ENCODE measurements around the gene KRT35.
"Not testable (repeated sequence)": the region's sequence is repeated elsewhere in the genome, so short reads cannot be mapped to it uniquely, and the experiment has no call there.

The KRT35 gene

DNA sequence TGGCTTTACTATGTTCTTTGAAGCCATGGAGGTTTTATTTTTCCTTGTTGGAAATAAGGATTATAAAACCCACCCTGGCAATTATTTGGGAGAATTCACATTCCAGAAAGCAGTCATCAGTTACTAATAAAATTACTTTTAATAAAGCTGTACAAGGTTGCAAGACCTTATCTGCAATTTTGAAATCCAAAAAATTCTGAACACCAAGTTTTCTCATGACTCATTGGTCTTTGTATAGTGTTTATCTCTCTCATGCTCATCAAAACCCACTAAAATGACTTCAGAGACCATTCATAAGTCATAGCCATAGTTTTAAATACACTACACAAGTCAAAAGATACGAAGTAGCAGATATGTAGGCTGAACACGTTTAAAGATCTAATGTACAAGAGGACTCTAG, 34.1 kb downstream of the KRT35 start:
- no peaks in the 10 kb centered on the region; the same call in 1 of the 2 replicates for H3K9me3 ChIP-seq (ENCODE audit: insufficient read depth, low read depth, low read length)
- no peaks in the 10 kb centered on the region for H3K36me3 ChIP-seq (ENCODE audit: insufficient read depth, low read depth, low read length)
- H3K4me3 ChIP-seq (ENCODE audit: low read length): no peak overlapping the region
- H3K27me3 ChIP-seq (ENCODE audit: insufficient read depth, low read length): no peaks in the 10 kb centered on the region
- H3K9ac ChIP-seq (ENCODE audit: low read depth, low read length): no peak overlapping the region
- no peak overlapping the region for H3K27ac ChIP-seq (ENCODE audit: low read length)
- no peaks in the 10 kb centered on the region for H3K4me1 ChIP-seq (ENCODE audit: insufficient read depth, low read length)

DNA sequence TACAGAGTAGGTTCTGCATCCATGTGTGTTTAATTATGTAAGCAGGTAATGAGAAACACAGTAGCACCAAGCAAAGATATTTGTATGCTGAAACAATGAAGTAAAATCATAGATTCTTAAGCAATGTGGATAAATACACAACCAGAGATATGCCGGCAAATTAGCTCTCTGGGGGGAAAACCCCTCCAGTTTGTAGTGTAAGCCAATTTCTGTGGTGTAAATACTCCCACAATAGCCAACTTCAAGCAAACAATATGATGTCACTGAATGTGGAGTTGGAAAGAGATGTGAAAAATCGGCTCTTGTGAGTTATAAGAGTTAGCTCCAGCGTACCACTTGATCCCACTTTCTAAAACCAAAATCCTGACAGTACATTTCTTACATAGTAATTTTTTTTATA, 36.3 kb downstream of the KRT35 start:
- no peaks in the 10 kb centered on the region for H3K36me3 ChIP-seq (ENCODE audit: insufficient read depth, low read depth, low read length)
- H3K27me3 ChIP-seq (ENCODE audit: insufficient read depth, low read length): no peaks in the 10 kb centered on the region
- no peaks in the 10 kb centered on the region for H3K9me3 ChIP-seq (ENCODE audit: insufficient read depth, low read depth, low read length)
- H3K4me3 ChIP-seq (ENCODE audit: low read length): no peak overlapping the region
- H3K27ac ChIP-seq (ENCODE audit: low read length): no peak overlapping the region
- no peaks in the 10 kb centered on the region for H3K4me1 ChIP-seq (ENCODE audit: insufficient read depth, low read length)
- H3K9ac ChIP-seq (ENCODE audit: low read depth, low read length): no peak overlapping the region

DNA sequence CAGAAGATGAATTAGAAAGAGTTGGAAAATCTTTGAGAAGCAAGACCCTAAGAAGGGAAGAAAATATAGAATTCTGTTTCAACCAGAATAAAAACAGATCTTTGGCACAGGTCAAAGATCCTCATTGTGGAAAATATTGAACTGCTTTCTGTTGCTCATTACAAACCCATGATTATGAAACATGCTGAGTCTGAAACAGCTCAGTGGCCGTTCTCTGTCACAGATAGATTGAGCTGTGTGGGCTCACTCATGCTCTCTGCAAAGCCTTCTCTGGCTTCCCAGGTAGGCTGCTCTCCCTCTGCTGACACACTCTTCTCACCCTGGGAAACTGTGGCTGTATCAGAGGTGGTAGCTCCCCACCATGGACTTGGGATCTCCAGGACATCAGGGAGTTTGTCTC, 36.8 kb downstream of the KRT35 start:
- no peak overlapping the region for H3K9ac ChIP-seq (ENCODE audit: low read depth, low read length)
- H3K27me3 ChIP-seq (ENCODE audit: insufficient read depth, low read length): no peaks in the 10 kb centered on the region
- H3K36me3 ChIP-seq (ENCODE audit: insufficient read depth, low read depth, low read length): no peaks in the 10 kb centered on the region
- no peaks in the 10 kb centered on the region for H3K4me1 ChIP-seq (ENCODE audit: insufficient read depth, low read length)
- no peaks in the 10 kb centered on the region for H3K9me3 ChIP-seq (ENCODE audit: insufficient read depth, low read depth, low read length)
- no peak overlapping the region for H3K27ac ChIP-seq (ENCODE audit: low read length)
- H3K4me3 ChIP-seq (ENCODE audit: low read length): no peak overlapping the region

DNA sequence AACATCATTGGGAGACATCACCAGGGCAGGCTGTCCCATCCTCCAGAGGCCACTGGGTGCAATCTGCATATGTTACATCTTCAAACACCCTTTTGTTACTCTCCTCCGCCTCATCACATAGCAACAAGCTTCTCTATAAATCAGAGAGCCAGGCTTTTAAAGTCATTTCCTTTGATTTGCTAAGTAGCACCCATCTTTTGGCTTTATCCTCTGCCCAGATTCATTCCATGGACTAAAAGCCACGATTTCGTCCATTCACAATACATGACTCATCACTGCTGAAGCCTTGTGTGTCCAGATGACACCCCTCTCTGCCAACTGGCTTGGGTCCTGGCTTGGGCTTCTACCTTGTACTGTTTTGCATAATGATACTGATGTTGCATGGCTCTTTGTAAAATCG, 38.2 kb downstream of the KRT35 start:
- H3K27me3 ChIP-seq (ENCODE audit: insufficient read depth, low read length): no peaks in the 10 kb centered on the region
- H3K27ac ChIP-seq (ENCODE audit: low read length): no peak overlapping the region

DNA sequence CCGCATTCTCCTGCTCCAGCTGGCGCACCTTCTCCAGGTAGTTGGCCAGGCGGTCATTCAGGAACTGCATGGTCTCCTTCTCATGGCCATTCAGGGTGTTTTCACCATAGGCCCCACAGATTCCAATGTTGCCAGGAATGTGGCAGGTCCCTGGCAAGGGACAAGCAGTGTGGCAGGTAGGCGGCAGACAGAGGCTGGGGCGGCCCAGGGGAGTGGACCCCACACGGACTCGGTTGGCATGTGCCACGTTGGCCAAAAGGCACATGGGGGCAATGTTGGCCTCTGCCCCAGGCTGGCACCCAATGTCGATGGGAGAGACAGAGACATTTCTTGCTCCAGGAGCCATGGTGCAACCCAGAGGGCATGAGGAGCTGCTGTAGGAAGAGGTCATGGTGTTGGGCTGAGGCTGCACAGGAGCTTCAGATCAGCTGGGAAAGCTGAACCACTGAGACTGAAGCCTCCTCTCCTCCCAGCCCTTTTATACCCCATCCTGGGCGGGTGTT, 40.4 kb downstream of the KRT35 start, which contains the start of gene KRT38:
Gene KRT38, minus strand, starts transcription at position 453 of the 503 bp plus-strand sequence. Its CDS starts 62 bp downstream, at position 391.
- no peak within 1 kb of the TSS for H3K9ac ChIP-seq (ENCODE audit: low read depth, low read length)
- no peaks in the 10 kb centered on the region for H3K4me1 ChIP-seq (ENCODE audit: insufficient read depth, low read length)
- no peaks in the 10 kb centered on the region for H3K36me3 ChIP-seq (ENCODE audit: insufficient read depth, low read depth, low read length)
- no peaks in the 10 kb centered on the region for H3K27me3 ChIP-seq (ENCODE audit: insufficient read depth, low read length)
- no peaks in the 10 kb centered on the region for H3K9me3 ChIP-seq (ENCODE audit: insufficient read depth, low read depth, low read length)
- H3K4me3 ChIP-seq (ENCODE audit: low read length): no peak within 1 kb of the TSS
- no peak within 1 kb of the TSS for H3K27ac ChIP-seq (ENCODE audit: low read length)

More for the DNA sequence above, 38.2 kb downstream of the KRT35 start:
- Histone ChIP-seq H3K4me3 (ENCODE audit: low read length) (no peak overlapping the region), H3K9me3 (ENCODE audit: insufficient read depth, low read depth, low read length) (no peaks in the 10 kb centered on the region), H3K9ac (ENCODE audit: low read depth, low read length) (no peak overlapping the region), H3K36me3 (ENCODE audit: insufficient read depth, low read depth, low read length) (no peaks in the 10 kb centered on the region), H3K4me1 (ENCODE audit: insufficient read depth, low read length) (no peaks in the 10 kb centered on the region)

DNA sequence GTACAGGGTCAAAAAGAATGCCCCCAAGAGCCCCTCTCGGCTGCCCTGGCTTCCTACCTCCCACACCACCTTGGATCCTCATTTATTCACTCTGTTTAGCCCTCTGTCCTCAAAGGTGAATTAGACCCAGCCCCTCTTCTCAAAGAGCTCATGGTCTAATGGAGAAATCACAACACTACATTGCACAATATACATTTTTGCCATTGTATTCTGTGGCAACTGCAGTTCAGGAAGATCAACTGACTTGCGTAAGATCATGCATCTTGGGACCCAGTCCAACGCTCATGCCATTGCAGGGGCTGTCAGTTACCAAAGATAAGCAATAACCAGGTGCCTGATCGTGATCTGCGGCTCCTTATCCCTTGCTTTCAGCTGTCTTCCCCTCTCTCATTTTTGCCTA, 41.6 kb downstream of the KRT35 start:
- Histone ChIP-seq H3K9ac (ENCODE audit: low read depth, low read length) (no peak overlapping the region), H3K4me3 (ENCODE audit: low read length) (no peak overlapping the region), H3K27me3 (ENCODE audit: insufficient read depth, low read length) (no peaks in the 10 kb centered on the region), H3K9me3 (ENCODE audit: insufficient read depth, low read depth, low read length) (no peaks in the 10 kb centered on the region), H3K27ac (ENCODE audit: low read length) (no peak overlapping the region), H3K4me1 (ENCODE audit: insufficient read depth, low read length) (no peaks in the 10 kb centered on the region), H3K36me3 (ENCODE audit: insufficient read depth, low read depth, low read length) (no peaks in the 10 kb centered on the region)

DNA sequence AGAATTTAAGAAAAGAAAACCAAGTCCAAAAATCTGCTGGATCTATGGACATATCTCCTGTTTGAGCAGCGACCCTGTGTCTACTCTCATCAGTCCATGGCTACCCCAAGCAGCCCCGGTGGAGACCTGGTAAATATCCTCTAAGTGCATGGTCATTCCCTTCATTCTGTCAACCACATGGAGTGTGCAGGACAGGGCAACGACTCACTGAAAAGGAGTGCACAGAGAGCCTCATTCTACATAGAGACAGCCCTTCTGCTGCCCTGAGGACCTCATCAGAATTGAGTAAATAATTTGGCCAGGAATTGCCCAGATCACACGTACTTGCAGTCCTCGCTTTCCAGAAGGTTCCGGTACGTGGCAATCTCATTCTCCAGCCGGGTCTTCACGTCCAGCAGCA, 43.2 kb downstream of the KRT35 start:
- no peak overlapping the region for H3K27ac ChIP-seq (ENCODE audit: low read length)
- no peak overlapping the region for H3K9ac ChIP-seq (ENCODE audit: low read depth, low read length)
- H3K9me3 ChIP-seq (ENCODE audit: insufficient read depth, low read depth, low read length): no peaks in the 10 kb centered on the region
- H3K4me1 ChIP-seq (ENCODE audit: insufficient read depth, low read length): no peaks in the 10 kb centered on the region
- no peak overlapping the region for H3K4me3 ChIP-seq (ENCODE audit: low read length)
- H3K36me3 ChIP-seq (ENCODE audit: insufficient read depth, low read depth, low read length): no peaks in the 10 kb centered on the region
- no peaks in the 10 kb centered on the region for H3K27me3 ChIP-seq (ENCODE audit: insufficient read depth, low read length)

DNA sequence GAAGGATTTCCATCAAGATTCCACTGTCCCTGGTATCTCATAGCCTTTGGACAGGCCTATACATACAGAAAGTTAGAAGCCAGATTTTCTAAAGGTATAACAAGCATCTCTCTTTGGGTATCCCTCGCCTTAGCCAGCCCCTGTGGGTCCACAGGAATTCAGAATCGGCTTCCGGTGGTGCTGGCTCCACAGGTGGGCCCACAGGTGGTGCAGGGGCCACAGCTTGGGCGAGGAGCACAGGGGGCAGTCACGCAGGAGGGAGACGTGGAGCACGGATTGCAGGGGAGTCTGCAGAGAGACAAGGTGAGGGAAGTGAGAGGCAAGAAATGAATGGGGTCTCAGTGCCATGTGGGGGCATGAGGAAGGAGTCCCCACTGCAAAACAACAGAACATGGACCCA, 43.7 kb downstream of the KRT35 start:
- H3K9ac ChIP-seq (ENCODE audit: low read depth, low read length): no peak overlapping the region
- H3K27me3 ChIP-seq (ENCODE audit: insufficient read depth, low read length): no peaks in the 10 kb centered on the region
- no peaks in the 10 kb centered on the region for H3K36me3 ChIP-seq (ENCODE audit: insufficient read depth, low read depth, low read length)
- H3K9me3 ChIP-seq (ENCODE audit: insufficient read depth, low read depth, low read length): no peaks in the 10 kb centered on the region
- no peak overlapping the region for H3K4me3 ChIP-seq (ENCODE audit: low read length)
- no peaks in the 10 kb centered on the region for H3K4me1 ChIP-seq (ENCODE audit: insufficient read depth, low read length)
- no peak overlapping the region for H3K27ac ChIP-seq (ENCODE audit: low read length)

DNA sequence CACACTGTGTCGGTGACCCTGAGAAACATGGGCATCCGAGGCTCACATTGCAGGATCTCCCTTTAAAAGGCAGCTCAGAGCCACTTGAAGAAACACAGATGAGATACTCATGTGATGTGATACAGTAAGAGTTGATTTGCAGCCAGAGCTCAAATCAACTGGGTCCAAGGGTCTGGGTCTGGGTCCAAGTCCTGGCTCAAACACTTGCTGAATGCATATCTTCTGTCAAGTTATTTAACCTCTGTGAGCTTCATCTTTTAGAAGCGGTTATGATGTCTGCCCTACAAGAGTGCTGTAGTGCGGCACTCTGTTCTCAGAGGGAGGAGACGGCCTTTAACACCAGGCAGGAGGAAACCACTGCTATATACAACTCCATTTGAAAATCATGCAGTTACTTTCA, 46.5 kb downstream of the KRT35 start:
- no peak overlapping the region for H3K27ac ChIP-seq (ENCODE audit: low read length)
- no peak overlapping the region for H3K4me3 ChIP-seq (ENCODE audit: low read length)
- H3K9ac ChIP-seq (ENCODE audit: low read depth, low read length): no peak overlapping the region
- H3K27me3 ChIP-seq (ENCODE audit: insufficient read depth, low read length): no peaks in the 10 kb centered on the region
- no peaks in the 10 kb centered on the region for H3K4me1 ChIP-seq (ENCODE audit: insufficient read depth, low read length)
- no peaks in the 10 kb centered on the region for H3K36me3 ChIP-seq (ENCODE audit: insufficient read depth, low read depth, low read length)
- H3K9me3 ChIP-seq (ENCODE audit: insufficient read depth, low read depth, low read length): no peaks in the 10 kb centered on the region

DNA sequence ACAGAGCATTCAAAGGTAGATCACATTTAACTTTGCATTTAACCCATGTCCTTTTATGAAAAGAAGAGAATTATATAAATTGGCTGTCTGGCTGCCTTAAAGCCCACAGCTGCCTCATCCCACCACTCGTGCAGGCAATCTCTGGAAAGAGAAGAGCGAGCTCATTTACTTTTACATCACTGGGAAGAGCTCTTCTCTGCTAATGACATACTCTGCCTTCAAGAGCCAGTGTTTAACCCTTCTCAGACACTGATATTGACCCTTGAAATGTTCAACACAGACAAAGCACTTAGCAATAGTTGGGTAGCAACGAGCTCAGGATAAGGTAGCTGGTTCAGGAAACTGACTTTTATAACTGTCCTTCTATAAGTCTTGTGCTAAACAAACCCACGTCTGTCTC, 46.9 kb downstream of the KRT35 start:
- H3K27me3 ChIP-seq (ENCODE audit: insufficient read depth, low read length): no peaks in the 10 kb centered on the region

DNA sequence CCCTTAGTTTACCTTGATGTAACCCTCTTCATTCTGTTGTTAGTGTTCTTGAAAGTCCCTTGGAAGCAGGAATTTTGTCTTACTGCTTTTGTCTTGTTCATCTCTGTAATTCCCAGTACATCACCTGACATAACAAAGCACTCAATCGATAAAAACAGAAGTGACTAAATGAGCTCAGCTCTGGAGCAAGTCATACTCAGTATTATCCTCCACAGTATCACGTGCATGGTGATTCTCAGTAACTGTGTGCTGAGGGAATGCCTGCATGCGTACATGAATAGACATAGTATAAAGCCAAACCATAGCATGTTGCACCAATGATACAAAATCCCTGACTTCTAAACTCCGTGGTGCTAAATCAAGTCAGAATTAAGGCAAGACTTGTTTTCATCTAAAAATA, 47.4 kb downstream of the KRT35 start:
- Histone ChIP-seq H3K27ac (ENCODE audit: low read length) (no peak overlapping the region), H3K36me3 (ENCODE audit: insufficient read depth, low read depth, low read length) (no peaks in the 10 kb centered on the region), H3K27me3 (ENCODE audit: insufficient read depth, low read length) (no peaks in the 10 kb centered on the region), H3K4me1 (ENCODE audit: insufficient read depth, low read length) (no peaks in the 10 kb centered on the region), H3K9me3 (ENCODE audit: insufficient read depth, low read depth, low read length) (no peaks in the 10 kb centered on the region), H3K4me3 (ENCODE audit: low read length) (no peak overlapping the region), H3K9ac (ENCODE audit: low read depth, low read length) (no peak overlapping the region)

More for the DNA sequence above, 46.9 kb downstream of the KRT35 start:
- Histone ChIP-seq H3K9me3 (ENCODE audit: insufficient read depth, low read depth, low read length) (no peaks in the 10 kb centered on the region), H3K4me1 (ENCODE audit: insufficient read depth, low read length) (no peaks in the 10 kb centered on the region), H3K36me3 (ENCODE audit: insufficient read depth, low read depth, low read length) (no peaks in the 10 kb centered on the region), H3K9ac (ENCODE audit: low read depth, low read length) (no peak overlapping the region), H3K27ac (ENCODE audit: low read length) (no peak overlapping the region), H3K4me3 (ENCODE audit: low read length) (no peak overlapping the region)

DNA sequence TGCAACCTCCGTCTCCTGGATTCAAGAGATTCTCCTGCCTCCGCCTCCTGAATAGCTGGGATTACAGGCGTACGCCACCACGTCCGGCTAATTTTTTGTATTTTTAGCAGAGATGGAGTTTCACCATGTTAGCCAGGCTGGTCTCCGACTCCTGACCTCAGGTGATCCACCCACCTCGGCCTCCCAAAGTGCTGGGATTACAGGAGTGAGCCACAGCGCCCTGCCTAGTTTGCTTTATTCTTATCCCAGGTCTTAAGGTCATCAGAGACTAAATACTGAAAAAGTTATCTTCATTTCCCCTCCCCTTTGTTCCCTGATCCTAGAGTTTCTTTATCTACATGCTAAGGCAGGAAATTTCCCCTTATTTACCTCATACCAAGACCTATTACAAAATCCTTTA, 50.6 kb downstream of the KRT35 start:
- not testable (repeated sequence) for H3K27me3 ChIP-seq (ENCODE audit: insufficient read depth, low read length); H3K9ac ChIP-seq (ENCODE audit: low read depth, low read length); H3K4me1 ChIP-seq (ENCODE audit: insufficient read depth, low read length); H3K27ac ChIP-seq (ENCODE audit: low read length); H3K9me3 ChIP-seq (ENCODE audit: insufficient read depth, low read depth, low read length); H3K36me3 ChIP-seq (ENCODE audit: insufficient read depth, low read depth, low read length); H3K4me3 ChIP-seq (ENCODE audit: low read length)

DNA sequence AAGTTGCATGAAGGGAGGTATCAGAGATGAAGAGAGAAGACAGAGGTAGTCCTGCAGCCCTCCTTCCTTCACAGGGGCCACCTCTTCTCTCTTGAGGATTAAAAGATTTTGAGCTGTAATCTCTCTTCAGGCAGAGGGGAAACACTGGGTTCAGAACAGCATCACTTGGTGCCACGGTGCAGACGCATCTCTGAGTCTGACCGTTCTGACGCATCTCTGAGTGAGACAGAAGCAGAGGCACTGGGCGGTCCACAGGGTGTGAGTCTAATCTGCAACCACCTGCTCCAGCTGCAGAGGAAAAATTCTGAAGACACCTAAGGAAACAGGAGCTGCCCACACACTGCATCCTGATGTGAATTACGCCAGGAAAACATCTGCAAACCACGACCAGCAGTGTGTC, 51.3 kb downstream of the KRT35 start:
- no peak overlapping the region for H3K4me3 ChIP-seq (ENCODE audit: low read length)
- H3K4me1 ChIP-seq (ENCODE audit: insufficient read depth, low read length): no peaks in the 10 kb centered on the region
- no peak overlapping the region for H3K9ac ChIP-seq (ENCODE audit: low read depth, low read length)
- no peaks in the 10 kb centered on the region for H3K36me3 ChIP-seq (ENCODE audit: insufficient read depth, low read depth, low read length)
- no peak overlapping the region for H3K27ac ChIP-seq (ENCODE audit: low read length)
- no peaks in the 10 kb centered on the region for H3K9me3 ChIP-seq (ENCODE audit: insufficient read depth, low read depth, low read length)
- no peaks in the 10 kb centered on the region for H3K27me3 ChIP-seq (ENCODE audit: insufficient read depth, low read length)

Data from iPS-20b (cell line).